K562 (cell line): ENCODE data around the gene SLC4A3. TPM values are rescaled to one million over a fixed set of nuclear protein-coding genes. Genes with fewer than 3 reads are reported as not detected.

Source experiments
- BCLAF1 ChIP-seq, 2 experiments: fragments of 450-650 bp in 1 of 2; IDR thresholded peaks; 2 replicates each; pipeline ENCODE4 v1.6.1; 2011 to 2017; ENCODE audit warnings: low read depth in 2 of 2, antibody characterized with exemption in 1 of 2, borderline replicate concordance in 1 of 2, low read length in 1 of 2, mild to moderate bottlenecking in 1 of 2, mixed read lengths in 1 of 2; ENCODE audit not compliant: control insufficient read depth in 1 of 2
- HDAC3 ChIP-seq: fragments of 450-650 bp; IDR thresholded peaks from 2 replicates; pipeline ENCODE4 v1.6.1; 2018; ENCODE audit warnings: borderline replicate concordance, mild to moderate bottlenecking, moderate library complexity; ENCODE audit not compliant: partially characterized antibody
- NELFE ChIP-seq: IDR thresholded peaks from 2 replicates; pipeline ENCODE4 v1.6.1; 2011; ENCODE audit warnings: mild to moderate bottlenecking; ENCODE audit not compliant: insufficient read depth, insufficient read length
- POU5F1 ChIP-seq: fragments of 150-350 bp; IDR thresholded peaks from 2 replicates; pipeline ENCODE4 v1.6.1; 2014; ENCODE audit warnings: borderline replicate concordance, low read length, low read depth, mild to moderate bottlenecking; ENCODE audit not compliant: partially characterized antibody
- RHOXF2B ChIP-seq: fragments of 250-450 bp; sonication (Bioruptor Pico); conservative IDR thresholded peaks from 2 replicates; pipeline ENCODE4 v1.5.1; 2021
- SIN3A ChIP-seq, 2 experiments: fragments of 150-350 bp in 1 of 2; IDR thresholded peaks; 2 replicates each; pipeline ENCODE4 v1.6.1; 2011 to 2016; ENCODE audit warnings: borderline replicate concordance in 2 of 2, low read depth in 2 of 2, low read length in 2 of 2, mild to moderate bottlenecking in 2 of 2, moderate library complexity in 2 of 2; ENCODE audit not compliant: control insufficient read depth in 1 of 2
- polyA plus RNA-seq, 8 experiments: library from polyadenylated mRNA; depleted of rRNA in 4 of 8; stranded (reverse) in 5 of 8; unstranded in 3 of 8; fragments of >200 nt; fragmentation: Nextera tagmentation in 2 of 8; fragmentation: Illumina TruSeq in 1 of 8; extraction: Ambion mirVana in 2 of 8; extraction: Trizol in 1 of 8; gene quantifications; 2 replicates each; pipeline versions ENCODE4 v1.2.1 to v1.2.3, GENCODE V29; 2011 to 2014; ENCODE audit warnings: inconsistent platforms in 1 of 8, missing spikeins in 1 of 8
- total RNA-seq, 7 experiments: library from RNA; depleted of rRNA in 6 of 7; stranded (reverse); fragments of >200 nt in 6 of 7; fragmentation: Illumina TruSeq in 2 of 7; extraction: Trizol in 2 of 7; gene quantifications; 2 replicates each; pipeline versions ENCODE4 v1.2.1 to v1.2.3, GENCODE V29; 2011 to 2021; ENCODE audit warnings: low replicate concordance in 1 of 7

Gene SLC4A3
- total and polyA plus RNA-seq, 9 of the 15 experiments (the other 6 are each of a cell fraction or from before 2014, with no cell fraction given) = 0.04 to 0.31 (median 0.16) TPM; not detected in 5

GRCh38 chr2:219612577-219613286, 14.7 kb upstream of the SLC4A3 start (continued):
- TF ChIP-seq BCLAF1 (IDR thresholded peaks at IDR 0.05; ENCODE audit: borderline replicate concordance in 1 of 2, control insufficient read depth in 1 of 2, low read depth in 2 of 2, low read length in 1 of 2) = no peak
- TF ChIP-seq NELFE = no peak
- TF ChIP-seq SIN3A (IDR thresholded peaks at IDR 0.05; ENCODE audit: borderline replicate concordance in 2 of 2, control insufficient read depth in 1 of 2, low read depth in 2 of 2, low read length in 2 of 2) = no peak
- no peak for TF ChIP-seq HDAC3
- no peak for TF ChIP-seq POU5F1
- TF ChIP-seq RHOXF2B (CRISPR knock-in tag) = no peak
- TF ChIP-seq, all 486 proteins: peak for 0
